Gastroesophageal sphincter (tissue), 3 donors: Measurements from ENCODE around the gene ATP2B2.

Experiments
- EP300 ChIP-seq: sonication (generic); formaldehyde crosslinking; IDR thresholded peaks from one replicate; pipeline ENCODE4 v1.6.1; 2017; ENCODE audit warnings: antibody characterized with exemption, mild to moderate bottlenecking
- TF ChIP-seq, protein P1 (sequence below), 4 experiments: fragments of 200-600 bp in 2 of 4; fragments of 450-650 bp in 2 of 4; sonication (generic) in 1 of 4; IDR thresholded peaks; one replicate each; pipeline ENCODE4 v1.5.1; 2017 to 2019; ENCODE audit warnings: antibody characterized with exemption in 4 of 4, mild to moderate bottlenecking in 2 of 4, moderate library complexity in 2 of 4

DNA sequence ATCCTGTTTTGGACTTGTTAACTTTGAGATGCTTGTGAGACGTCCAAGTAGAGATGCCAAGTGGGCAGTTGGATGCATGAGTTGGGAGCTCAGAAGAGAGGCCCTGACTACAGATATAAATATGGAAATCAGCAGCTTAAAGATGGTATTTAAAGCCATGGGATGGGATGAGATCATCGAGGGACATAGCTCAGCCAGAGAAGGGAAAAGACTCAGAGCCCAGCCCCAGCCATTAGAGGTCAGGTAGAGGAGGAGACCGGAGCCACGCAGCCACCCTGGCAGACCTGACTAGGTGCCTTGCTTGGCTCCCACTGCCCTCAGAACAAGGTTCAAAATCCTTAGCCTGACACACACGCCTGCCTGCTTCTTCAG, 31.1 kb downstream of the ATP2B2 start:
- TF ChIP-seq, protein P1, sequence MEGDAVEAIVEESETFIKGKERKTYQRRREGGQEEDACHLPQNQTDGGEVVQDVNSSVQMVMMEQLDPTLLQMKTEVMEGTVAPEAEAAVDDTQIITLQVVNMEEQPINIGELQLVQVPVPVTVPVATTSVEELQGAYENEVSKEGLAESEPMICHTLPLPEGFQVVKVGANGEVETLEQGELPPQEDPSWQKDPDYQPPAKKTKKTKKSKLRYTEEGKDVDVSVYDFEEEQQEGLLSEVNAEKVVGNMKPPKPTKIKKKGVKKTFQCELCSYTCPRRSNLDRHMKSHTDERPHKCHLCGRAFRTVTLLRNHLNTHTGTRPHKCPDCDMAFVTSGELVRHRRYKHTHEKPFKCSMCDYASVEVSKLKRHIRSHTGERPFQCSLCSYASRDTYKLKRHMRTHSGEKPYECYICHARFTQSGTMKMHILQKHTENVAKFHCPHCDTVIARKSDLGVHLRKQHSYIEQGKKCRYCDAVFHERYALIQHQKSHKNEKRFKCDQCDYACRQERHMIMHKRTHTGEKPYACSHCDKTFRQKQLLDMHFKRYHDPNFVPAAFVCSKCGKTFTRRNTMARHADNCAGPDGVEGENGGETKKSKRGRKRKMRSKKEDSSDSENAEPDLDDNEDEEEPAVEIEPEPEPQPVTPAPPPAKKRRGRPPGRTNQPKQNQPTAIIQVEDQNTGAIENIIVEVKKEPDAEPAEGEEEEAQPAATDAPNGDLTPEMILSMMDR (IDR thresholded peaks at IDR 0.05): no peak
- TF ChIP-seq EP300: no peak
